ENCODE results near the gene MASP1. TPM values are rescaled to one million over a fixed set of nuclear protein-coding genes. Genes with fewer than 3 reads are reported as not detected.

The MASP1 gene, protein sequence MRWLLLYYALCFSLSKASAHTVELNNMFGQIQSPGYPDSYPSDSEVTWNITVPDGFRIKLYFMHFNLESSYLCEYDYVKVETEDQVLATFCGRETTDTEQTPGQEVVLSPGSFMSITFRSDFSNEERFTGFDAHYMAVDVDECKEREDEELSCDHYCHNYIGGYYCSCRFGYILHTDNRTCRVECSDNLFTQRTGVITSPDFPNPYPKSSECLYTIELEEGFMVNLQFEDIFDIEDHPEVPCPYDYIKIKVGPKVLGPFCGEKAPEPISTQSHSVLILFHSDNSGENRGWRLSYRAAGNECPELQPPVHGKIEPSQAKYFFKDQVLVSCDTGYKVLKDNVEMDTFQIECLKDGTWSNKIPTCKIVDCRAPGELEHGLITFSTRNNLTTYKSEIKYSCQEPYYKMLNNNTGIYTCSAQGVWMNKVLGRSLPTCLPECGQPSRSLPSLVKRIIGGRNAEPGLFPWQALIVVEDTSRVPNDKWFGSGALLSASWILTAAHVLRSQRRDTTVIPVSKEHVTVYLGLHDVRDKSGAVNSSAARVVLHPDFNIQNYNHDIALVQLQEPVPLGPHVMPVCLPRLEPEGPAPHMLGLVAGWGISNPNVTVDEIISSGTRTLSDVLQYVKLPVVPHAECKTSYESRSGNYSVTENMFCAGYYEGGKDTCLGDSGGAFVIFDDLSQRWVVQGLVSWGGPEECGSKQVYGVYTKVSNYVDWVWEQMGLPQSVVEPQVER
- total RNA-seq, result not detected

DNA sequence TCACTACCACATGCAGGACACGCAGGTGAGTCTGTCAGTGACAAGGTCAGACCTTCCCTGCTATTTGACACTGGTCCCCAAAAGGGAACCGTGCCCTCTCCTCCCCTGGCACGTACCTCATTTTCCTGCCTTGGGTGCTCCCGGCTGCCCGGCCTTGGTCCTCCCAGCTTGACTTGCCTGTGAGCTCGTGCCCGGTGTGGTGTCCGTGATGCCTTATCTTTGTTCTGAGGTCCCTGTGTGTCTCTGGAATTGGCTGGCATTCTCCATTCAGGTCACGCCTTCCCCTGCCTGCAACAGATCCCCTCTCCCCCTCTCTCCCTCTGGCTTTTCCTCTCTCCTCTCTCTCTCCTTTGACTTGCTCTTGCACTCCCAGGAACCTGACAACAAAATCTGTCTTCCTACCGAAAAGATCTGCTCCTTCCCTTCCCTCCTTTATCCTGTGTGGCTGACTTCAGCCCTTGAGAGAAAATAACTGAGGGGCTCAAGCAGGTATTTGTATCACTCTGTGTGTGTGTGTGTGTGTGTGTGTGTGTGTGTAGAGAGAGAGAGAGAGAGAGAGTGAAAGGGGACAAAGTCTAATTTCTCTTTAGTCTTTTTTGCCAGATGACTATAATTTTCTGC, at the start of gene MASP1:
Gene MASP1 (minus strand): TSS at position 226 of the 621 bp plus-strand sequence. CDS start 105 bp downstream, at position 121.

DNA sequence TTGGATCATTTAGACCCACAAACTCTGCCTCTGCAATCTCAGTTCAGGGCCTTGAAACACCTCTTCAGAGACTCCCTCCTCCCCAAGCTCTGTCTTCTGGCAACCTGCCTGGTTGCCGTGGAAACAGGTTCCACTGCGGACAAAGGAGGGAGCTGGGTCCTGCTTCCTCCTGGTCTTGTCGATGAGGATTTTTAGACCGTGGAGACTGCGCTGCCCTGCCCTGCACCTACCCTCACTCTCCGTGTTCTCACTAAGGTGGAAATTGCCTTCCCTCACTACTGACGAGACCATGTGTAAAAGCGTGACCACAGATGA, 94.2 kb downstream of the MASP1 start, which contains the start of gene RTP1:
Gene RTP1 (plus strand): TSS at position 152 of the 315 bp plus-strand sequence. CDS start 30 bp downstream, at position 182.

Other genes with a start within 250 kb of the MASP1 start
- 10 to 100 TPM; 12.6 to 13.4 TPM for gene RPL39L, start 152.2 kb downstream of the MASP1 start, total RNA-seq
- gene RTP1, start 94.3 kb downstream of the MASP1 start, total RNA-seq, result not detected
- 10 to 100 TPM; 10.6 to 10.9 TPM for gene RTP4, start 76.6 kb upstream of the MASP1 start, total RNA-seq